Glomerular endothelial cell (primary cell): ENCODE measurements around the gene FRYL. TPM values are rescaled to one million over a fixed set of nuclear protein-coding genes. Genes with fewer than 3 reads are reported as not detected.

ENCODE experiments used
- DNase-seq: peaks from one replicate; pipeline ENCODE4 v3.0.0-alpha.2; 2011; ENCODE audit warnings: low read depth, low spot score; ENCODE audit errors: extremely low read depth
- total RNA-seq: library from RNA; depleted of rRNA; stranded (reverse); fragments of >200 nt; gene quantifications from 2 replicates; pipeline ENCODE4 v1.2.3, GENCODE V29; 2015

Gene FRYL
- total RNA-seq, 1 donor from 2014 or later, result 72.9 TPM

- no peak for DNase-seq
These were observed 280.5 kb downstream of the FRYL start for GRCh38 chr4:48499551-48500066.

GRCh38 chr4:48498895-48499294, 281.2 kb downstream of the FRYL start:
- DNase-seq, result no peak

GRCh38 chr4:48495941-48496340, 284.1 kb downstream of the FRYL start:
- DNase-seq, result no peak

- DNase-seq, result no peak
These were observed 286.5 kb downstream of the FRYL start for GRCh38 chr4:48493452-48494100.

- no peak for DNase-seq
These were observed 288.4 kb downstream of the FRYL start for GRCh38 chr4:48491514-48492176.

GRCh38 chr4:48490680-48491513, 289.2 kb downstream of the FRYL start:
- no peak for DNase-seq

- no peak for DNase-seq
These were observed 289.9 kb downstream of the FRYL start, which contains the start of gene ZAR1 for GRCh38 chr4:48490012-48490679. ZAR1 (plus strand) TSS chr4:48490252; CDS start chr4:48490292, 40 bp downstream.

GRCh38 chr4:48489683-48490011, 290.4 kb downstream of the FRYL start:
- DNase-seq, result no peak

GRCh38 chr4:48484494-48485168, 295.4 kb downstream of the FRYL start:
- DNase-seq, result no peak

GRCh38 chr4:48483777-48484493, 296.1 kb downstream of the FRYL start:
- no peak for DNase-seq

- DNase-seq, result no peak
These were observed 296.9 kb downstream of the FRYL start, which contains the start of gene SLC10A4 for GRCh38 chr4:48483006-48483776. SLC10A4 (plus strand) TSS chr4:48483343; CDS start chr4:48483562, 219 bp downstream.

- DNase-seq, result no peak
These were observed 298.5 kb downstream of the FRYL start for GRCh38 chr4:48481581-48481980.

GRCh38 chr4:48478273-48478672, 301.8 kb downstream of the FRYL start:
- DNase-seq, result no peak

- no peak for DNase-seq
These were observed 304.3 kb downstream of the FRYL start for GRCh38 chr4:48475770-48476169.

- DNase-seq, result no peak
These were observed 307.3 kb downstream of the FRYL start for GRCh38 chr4:48472794-48473193.

- no peak for DNase-seq
These were observed 309.5 kb downstream of the FRYL start for GRCh38 chr4:48470570-48470969.

- DNase-seq, result no peak
These were observed 309.9 kb downstream of the FRYL start for GRCh38 chr4:48470137-48470536.

- no peak for DNase-seq
These were observed 312.2 kb downstream of the FRYL start for GRCh38 chr4:48467891-48468290.

GRCh38 chr4:48467442-48467841, 312.6 kb downstream of the FRYL start:
- DNase-seq, result no peak
